GM12878 (cell line): Measurements from ENCODE around the gene CPHXL2. TPM values are rescaled to one million over a fixed set of nuclear protein-coding genes. Genes with fewer than 3 reads are reported as not detected.
A peak's percentile ranks its signal among the peaks of the same experiment; 100 is the strongest.

ENCODE experiments used
- ATAC-seq: fragments of 200-7000 bp; cut with Tn5 transposase; 3 replicates; pipeline ENCODE4 v1.9.1; 2020; ENCODE audit warnings: mild to moderate bottlenecking, moderate library complexity
- BruUV-seq: library from RNA; stranded (reverse); fragments of 400-500 nt; replicated peaks from 2 replicates; lab custom pipeline; 2021; lab: Mats Ljungman, UMichigan
- CTCF ChIA-PET: fragments of 300-600 bp; sonication (Branson Sonifier 250); formaldehyde crosslinking; extraction: SDS; loops from one replicate; lab custom pipeline; 2021; ENCODE audit warnings: inconsistent platforms; lab: Yijun Ruan, JAX
- POLR2A ChIA-PET: fragments of 350-600 bp; formaldehyde crosslinking; extraction: SDS; loops from one replicate; lab custom pipeline; 2021; ENCODE audit warnings: inconsistent platforms; lab: Charles Lee
- RAD21 ChIA-PET: fragments of 300-600 bp; sonication (Branson Sonifier 250); formaldehyde crosslinking; loops from one replicate; lab custom pipeline; 2023; ENCODE audit warnings: antibody characterized with exemption; ENCODE audit not compliant: unreplicated experiment; lab: Charles Lee
- SMC1A ChIA-PET: fragments of 300-600 bp; sonication (Branson Sonifier 250); formaldehyde crosslinking; loops from one replicate; lab custom pipeline; 2023; ENCODE audit not compliant: unreplicated experiment, uncharacterized antibody; lab: Charles Lee
- DNase-seq: peaks from one replicate; pipeline ENCODE4 v3.0.0-alpha.2; 2011; ENCODE audit warnings: low read depth, low spot score
- FAIRE-seq: peaks from 3 replicates; lab custom pipeline; 2011; peaks lifted over from hg19 to GRCh38; lab: Jason Lieb, UNC
- H2AFZ ChIP-seq: 2 replicates; pipeline ENCODE4 v1.6.0; 2011; ENCODE audit warnings: low read depth, low read length, control low read depth; ENCODE audit not compliant: control insufficient read depth
- H3K27ac ChIP-seq: 2 replicates; pipeline ENCODE4 v1.5.1; 2011; ENCODE audit warnings: control low read depth; ENCODE audit not compliant: control insufficient read depth, insufficient read depth
- H3K27me3 ChIP-seq, 2 experiments: replicated peaks in 1 of 2; 2 replicates each; pipeline versions ENCODE4 v1.6.0 to v1.6.1; 2011; ENCODE audit warnings: low read length in 1 of 2; ENCODE audit not compliant: control insufficient read depth in 2 of 2, insufficient read depth in 2 of 2
- H3K36me3 ChIP-seq, 2 experiments: 2 replicates each; pipeline ENCODE4 v1.5.1; 2011; ENCODE audit warnings: low read length in 1 of 2; ENCODE audit not compliant: control insufficient read depth in 2 of 2, insufficient read depth in 2 of 2
- H3K4me1 ChIP-seq: 2 replicates; pipeline ENCODE4 v1.6.1; 2011; ENCODE audit warnings: mild to moderate bottlenecking, low read length, moderate library complexity, mixed read lengths; ENCODE audit not compliant: control insufficient read depth, insufficient read depth
- H3K4me2 ChIP-seq: 2 replicates; pipeline ENCODE4 v1.6.0; 2011; ENCODE audit warnings: control low read depth; ENCODE audit not compliant: control insufficient read depth, insufficient read depth
- H3K4me3 ChIP-seq: fragments of 200-600 bp; sonication (generic); 2 replicates; pipeline ENCODE4 v1.5.1; 2016
- H3K79me2 ChIP-seq: 2 replicates; pipeline ENCODE4 v1.6.0; 2011; ENCODE audit warnings: low read length; ENCODE audit not compliant: control insufficient read depth, insufficient read depth
- H3K9ac ChIP-seq: 2 replicates; pipeline ENCODE4 v1.8.0; 2011; ENCODE audit warnings: low read length, control low read depth, mixed read lengths; ENCODE audit not compliant: control insufficient read depth, insufficient read depth
- H3K9me3 ChIP-seq: replicated peaks from 3 replicates; pipeline ENCODE4 v1.5.1; 2011; ENCODE audit warnings: mild to moderate bottlenecking, low read length; ENCODE audit not compliant: control insufficient read depth, insufficient read depth
- H4K20me1 ChIP-seq: 2 replicates; pipeline ENCODE4 v1.6.0; 2011; ENCODE audit not compliant: control insufficient read depth, insufficient read depth
- CREM ChIP-seq: IDR thresholded peaks from 2 replicates; pipeline ENCODE4 v1.6.1; 2014; ENCODE audit warnings: antibody characterized with exemption, low read depth
- KAT2A ChIP-seq: conservative IDR thresholded peaks from 2 replicates; pipeline ENCODE4 v1.6.1; 2011; ENCODE audit warnings: low read depth, low read length; ENCODE audit not compliant: control insufficient read depth
- SMAD5 ChIP-seq: IDR thresholded peaks from 2 replicates; pipeline ENCODE4 v1.6.1; 2016; ENCODE audit warnings: antibody characterized with exemption, low read depth
- SREBF1 ChIP-seq: IDR thresholded peaks from 2 replicates; pipeline ENCODE4 v1.6.1; 2012; ENCODE audit warnings: mild to moderate bottlenecking, low read length
- WGBS: methylation state at CpG from one replicate; pipeline ENCODE4 v1.1.6; 2016; ENCODE audit warnings: low lambda C conversion rate; ENCODE audit not compliant: insufficient replicate concordance, insufficient coverage; ENCODE audit errors: missing lambda C conversion rate; 5-methylcytosine and 5-hydroxymethylcytosine counted together
- in situ Hi-C: fragments of 300-500 bp; cut with MboI; formaldehyde crosslinking; loops from 9 replicates; pipeline ENCODE4 v1.14.3; 2018; ENCODE audit warnings: mixed read lengths
- intact Hi-C: fragments of 100-400 bp; cut with micrococcal nuclease; formaldehyde crosslinking; loops from one replicate; pipeline ENCODE4 v1.14.2; 2022; ENCODE audit not compliant: unreplicated experiment
- polyA plus RNA-seq, 11 experiments: library from polyadenylated mRNA; depleted of rRNA in 4 of 11; unstranded in 6 of 11; stranded (reverse) in 5 of 11; fragments of >200 nt; fragmentation: Nextera tagmentation in 4 of 11; fragmentation: Illumina TruSeq in 1 of 11; extraction: Ambion mirVana in 4 of 11; extraction: Trizol in 1 of 11; gene quantifications; 1 replicate in 1 of 11; 2 replicates in 10 of 11; pipeline versions ENCODE4 v1.2.1 to v1.2.3, GENCODE V29; 2011 to 2016; ENCODE audit warnings: inconsistent platforms in 2 of 11, missing spikeins in 2 of 11, low read depth in 1 of 11
- total RNA-seq, 4 experiments: library from RNA; depleted of rRNA in 3 of 4; stranded (reverse); fragments of >200 nt in 3 of 4; fragmentation: Illumina TruSeq in 1 of 4; extraction: Trizol in 1 of 4; gene quantifications; 2 replicates each; pipeline versions ENCODE4 v1.2.1 to v1.2.3, GENCODE V29; 2013 to 2021

CPHXL2 gene
- total and polyA plus RNA-seq, 10 of the 15 experiments (the other 5 are each of a cell fraction or from before 2014, with no cell fraction given): not detected

DNA sequence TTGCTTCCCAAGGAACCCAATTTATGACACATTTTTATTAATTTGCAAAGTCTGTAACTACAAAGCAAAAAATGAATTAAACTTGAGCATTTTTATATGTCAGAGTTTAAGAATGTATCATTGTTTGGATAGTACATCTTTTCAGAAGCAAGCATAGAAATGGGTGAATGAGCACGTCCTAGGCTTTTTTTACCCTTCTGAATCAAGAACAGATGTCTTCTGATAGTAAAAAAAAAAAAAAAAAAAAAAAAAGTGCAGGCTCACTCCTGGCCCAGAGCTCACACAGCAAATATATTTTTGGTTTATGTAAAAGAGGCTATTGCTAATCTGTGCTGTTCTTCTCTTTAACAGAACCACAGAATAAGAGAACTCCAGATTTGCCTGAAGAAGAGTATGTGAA, 22.9 kb downstream of the CPHXL2 start:
- Histone ChIP-seq H3K36me3 (peaks cover 6 to 18% of the 10 kb centered on the region in 2 experiments; a peak in 3 of 4 replicates), H3K4me1 (peaks cover 7% of the 10 kb centered on the region; the same call in 1 of the 2 replicates), H3K9ac (no peak overlapping the region), H4K20me1 (no peaks in the 10 kb centered on the region; the same call in 1 of the 2 replicates), H3K4me2 (peak overlapping the region; percentile 64), H3K79me2 (peaks cover 54% of the 10 kb centered on the region), H3K9me3 (no peaks in the 10 kb centered on the region), H3K27me3 (no peaks in the 10 kb centered on the region), H2AFZ (no peak overlapping the region), H3K4me3 (0 out of 2 replicates have a peak overlapping the region, but pooled peaks have one; percentile 8), H3K27ac (peak overlapping the region; percentile 10; the same call in 1 of the 2 replicates)
- in situ Hi-C loops: no loop called here
- RAD21 ChIA-PET: interaction anchor here (0.6 to 1.5 kb wide), 2 partner anchors 33 to 118 kb away, joined by 3 to 4 read pairs; no protein-coding TSS in a partner anchor
- no TSS peak for BruUV-seq
- DNase-seq (no peak), FAIRE-seq (no peak), ATAC-seq (no peak)
- intact Hi-C loops: loop anchor here (10.0 kb wide), 1 partner anchor 1541 kb away; the partner anchor contains the start of genes MON1B and SYCE1L
- TF ChIP-seq CREM (no peak), SREBF1 (no peak), SMAD5 (no peak), KAT2A (no peak)
- SMC1A ChIA-PET: no interaction called here
- WGBS: 30% methylated on average over 1 of the region's 1 CpG
- CTCF ChIA-PET: interaction anchor here (0.7 to 2.2 kb wide), 2 partner anchors 182 to 183 kb away, joined by 4 to 8 read pairs; no protein-coding TSS in a partner anchor
- POLR2A ChIA-PET: no interaction called here
